Caco-2 (cell line): Measurements from ENCODE around the gene SLC25A27. TPM values are rescaled to one million over a fixed set of nuclear protein-coding genes. Genes with fewer than 3 reads are reported as not detected.
"Not testable (repeated sequence)": the region's sequence is repeated elsewhere in the genome, so short reads cannot be mapped to it uniquely, and the experiment has no call there.

Source experiments
- BruUV-seq: library from RNA; stranded (reverse); fragments of 400-500 nt; replicated peaks from 2 replicates; lab custom pipeline; 2021; lab: Mats Ljungman, UMichigan
- CTCF ChIA-PET: fragments of 300-600 bp; sonication (Branson Sonifier 250); formaldehyde crosslinking; loops from one replicate; lab custom pipeline; 2022; ENCODE audit warnings: antibody characterized with exemption; lab: Charles Lee
- POLR2A ChIA-PET: fragments of 300-600 bp; sonication (Branson Sonifier 250); formaldehyde crosslinking; loops from one replicate; lab custom pipeline; 2022; ENCODE audit warnings: antibody characterized with exemption; lab: Charles Lee
- DNase-seq, 2 experiments: peaks; one replicate each; pipeline versions ENCODE4 v3.0.0 to v3.0.0-alpha.2; 2020 to 2022
- H3K27me3 ChIP-seq: replicated peaks from 2 replicates; pipeline ENCODE4 v1.6.0; 2011; ENCODE audit warnings: low read length; ENCODE audit not compliant: control insufficient read depth, insufficient read depth
- H3K36me3 ChIP-seq: 2 replicates; pipeline ENCODE4 v1.5.1; 2011; ENCODE audit warnings: low read length; ENCODE audit not compliant: control insufficient read depth, insufficient read depth
- H3K4me1 ChIP-seq: fragments of 250-450 bp; sonication (Bioruptor Pico); 2 replicates; pipeline ENCODE4 v1.5.1; 2020; ENCODE audit warnings: mild to moderate bottlenecking
- H3K4me3 ChIP-seq: 2 replicates; pipeline ENCODE4 v1.5.1; 2011; ENCODE audit warnings: low read depth, mild to moderate bottlenecking, control low read depth, low read length
- H3K9me3 ChIP-seq: fragments of 250-450 bp; sonication (Bioruptor Pico); 2 replicates; pipeline ENCODE4 v1.5.1; 2020; ENCODE audit warnings: mild to moderate bottlenecking, moderate library complexity
- H3K27ac Mint-ChIP-seq: one replicate; pipeline ENCODE4 v1.8.0; 2022; ENCODE audit warnings: mixed read lengths; ENCODE audit not compliant: unreplicated experiment
- H3K27me3 Mint-ChIP-seq: one replicate; pipeline ENCODE4 v1.8.0; 2022; ENCODE audit warnings: mixed read lengths; ENCODE audit not compliant: insufficient read depth, unreplicated experiment
- H3K36me3 Mint-ChIP-seq: one replicate; pipeline ENCODE4 v1.8.0; 2022; ENCODE audit warnings: mild to moderate bottlenecking, mixed read lengths; ENCODE audit not compliant: insufficient read depth, unreplicated experiment
- H3K4me1 Mint-ChIP-seq: one replicate; pipeline ENCODE4 v1.8.0; 2022; ENCODE audit warnings: low read depth, mixed read lengths; ENCODE audit not compliant: unreplicated experiment
- H3K4me3 Mint-ChIP-seq: one replicate; pipeline ENCODE4 v1.8.0; 2022; ENCODE audit warnings: mild to moderate bottlenecking, moderate library complexity, mixed read lengths; ENCODE audit not compliant: unreplicated experiment
- H3K9me3 Mint-ChIP-seq: one replicate; pipeline ENCODE4 v1.8.0; 2022; ENCODE audit warnings: mixed read lengths; ENCODE audit not compliant: unreplicated experiment
- CTCF ChIP-seq, 2 experiments: fragments of 200-600 bp in 1 of 2; IDR thresholded peaks; 1 replicate in 1 of 2; 2 replicates in 1 of 2; pipeline versions ENCODE4 v1.5.1 to v1.8.0; 2011 to 2022; ENCODE audit warnings: antibody characterized with exemption in 1 of 2, control low read depth in 1 of 2, inconsistent platforms in 1 of 2, low read depth in 1 of 2, low read length in 1 of 2, mild to moderate bottlenecking in 1 of 2, moderate library complexity in 1 of 2; ENCODE audit not compliant: insufficient read depth in 1 of 2, severe bottlenecking in 1 of 2, unreplicated experiment in 1 of 2
- intact Hi-C: fragments of 100-400 bp; cut with micrococcal nuclease; formaldehyde crosslinking; loops from one replicate; pipeline ENCODE4 v1.10.0; 2022; ENCODE audit not compliant: unreplicated experiment
- total RNA-seq: library from RNA; stranded (reverse); gene quantifications from 2 replicates; pipeline ENCODE4 v1.2.3, GENCODE V29; 2022

SLC25A27 gene
- total RNA-seq, 1 experiment from 2014 or later, result 0.64 TPM

GRCh38 chr6:46638650-46639049 is 14.1 kb upstream of the SLC25A27 start:
- intact Hi-C loops, result no loop called here
- no peak for TF ChIP-seq CTCF (IDR thresholded peaks at IDR 0.05; ENCODE audit: insufficient read depth in 1 of 2, low read depth in 1 of 2, low read length in 1 of 2, severe bottlenecking in 1 of 2, unreplicated experiment in 1 of 2)
- no peak overlapping the region for H3K4me3 ChIP-seq
- ChIA-PET CTCF (no interaction called here), POLR2A (no interaction called here)
- Mint-ChIP-seq H3K27me3 (no peaks in the 10 kb centered on the region), H3K27ac (no peak overlapping the region), H3K36me3 (no peaks in the 10 kb centered on the region), H3K9me3 (no peaks in the 10 kb centered on the region), H3K4me3 (no peak overlapping the region), H3K4me1 (no peaks in the 10 kb centered on the region)
- H3K36me3 ChIP-seq, result no peaks in the 10 kb centered on the region
- H3K9me3 ChIP-seq, result no peaks in the 10 kb centered on the region
- no peaks in the 10 kb centered on the region for H3K4me1 ChIP-seq
- no peak for DNase-seq
- no TSS peak for BruUV-seq
- no peaks in the 10 kb centered on the region for H3K27me3 ChIP-seq

DNA sequence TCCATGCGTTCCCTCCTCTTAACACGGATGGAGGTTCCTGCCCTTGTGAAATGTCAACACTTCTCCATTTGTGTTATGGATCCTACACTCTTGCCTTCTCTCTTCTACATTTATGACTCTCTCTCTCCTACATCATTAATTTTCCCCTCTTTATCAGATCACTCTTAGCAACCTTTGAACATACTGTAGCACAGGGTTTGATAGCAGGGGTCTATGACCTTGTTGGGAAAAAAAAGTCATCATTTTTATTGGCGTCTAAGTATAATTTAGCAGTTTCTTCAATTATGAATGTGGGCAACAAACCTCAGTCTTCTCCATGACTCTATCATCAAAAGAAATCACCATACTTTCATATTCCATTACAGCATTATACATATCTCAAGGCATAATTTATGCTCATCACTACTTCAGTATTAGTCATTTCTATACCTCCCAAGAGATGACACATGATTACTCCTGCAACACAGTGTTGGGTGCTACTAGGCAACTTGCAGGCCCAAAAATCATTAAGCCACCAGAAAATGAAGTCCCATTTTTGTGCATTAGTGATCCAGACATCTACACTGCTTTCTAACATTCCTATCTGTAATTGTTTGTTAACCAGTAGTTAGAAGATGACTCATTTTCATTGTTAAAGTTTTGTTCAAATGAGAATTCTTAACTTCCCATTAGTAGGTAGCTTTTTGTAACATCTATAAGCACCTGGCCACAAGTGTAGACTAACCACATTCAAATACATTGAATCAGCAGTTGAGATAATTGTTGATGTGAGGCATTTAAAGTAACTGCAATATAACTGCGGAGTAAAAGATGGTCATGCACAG is 9.6 kb upstream of the SLC25A27 start:
- Histone ChIP-seq H3K27me3 (no peaks in the 10 kb centered on the region), H3K4me3 (no peak overlapping the region), H3K9me3 (no peaks in the 10 kb centered on the region), H3K4me1 (no peaks in the 10 kb centered on the region), H3K36me3 (no peaks in the 10 kb centered on the region)
- no peak for TF ChIP-seq CTCF (IDR thresholded peaks at IDR 0.05; ENCODE audit: insufficient read depth in 1 of 2, low read depth in 1 of 2, low read length in 1 of 2, severe bottlenecking in 1 of 2, unreplicated experiment in 1 of 2)
- ChIA-PET CTCF (no interaction called here), POLR2A (no interaction called here)
- no peaks in the 10 kb centered on the region for H3K4me1 Mint-ChIP-seq
- H3K27me3 Mint-ChIP-seq, result no peaks in the 10 kb centered on the region
- no peak for DNase-seq
- H3K27ac Mint-ChIP-seq, result no peak overlapping the region
- intact Hi-C loops, result no loop called here
- H3K4me3 Mint-ChIP-seq, result no peak overlapping the region
- H3K36me3 Mint-ChIP-seq, result no peaks in the 10 kb centered on the region
- no TSS peak for BruUV-seq
- H3K9me3 Mint-ChIP-seq, result no peaks in the 10 kb centered on the region

DNA sequence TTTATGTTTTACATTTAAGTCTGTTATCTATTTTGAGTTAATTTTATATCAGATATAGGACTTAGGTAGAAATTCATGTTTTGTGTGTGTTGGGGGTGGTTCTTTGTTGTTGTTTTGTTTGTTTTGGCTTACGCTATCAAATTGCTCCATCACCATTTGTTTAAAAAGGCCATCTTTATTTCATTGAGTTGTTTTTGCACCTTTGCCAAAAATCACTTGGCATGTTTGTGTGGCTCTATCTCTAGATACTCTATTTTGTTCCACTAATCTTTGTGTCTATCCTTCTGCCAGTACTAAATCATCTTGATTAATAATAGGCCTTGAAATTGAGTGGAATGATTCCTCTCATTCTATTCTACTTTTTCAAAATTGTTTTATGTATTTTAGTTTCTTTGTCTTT is 7.5 kb upstream of the SLC25A27 start:
- no peak overlapping the region for H3K4me3 Mint-ChIP-seq
- POLR2A ChIA-PET, result no interaction called here
- Histone ChIP-seq H3K4me1 (no peaks in the 10 kb centered on the region), H3K27me3 (no peaks in the 10 kb centered on the region), H3K36me3 (no peaks in the 10 kb centered on the region), H3K9me3 (no peaks in the 10 kb centered on the region), H3K4me3 (no peak overlapping the region)
- H3K9me3 Mint-ChIP-seq, result no peaks in the 10 kb centered on the region
- intact Hi-C loops, result no loop called here
- H3K4me1 Mint-ChIP-seq, result no peaks in the 10 kb centered on the region
- no peak for DNase-seq
- no peaks in the 10 kb centered on the region for H3K27me3 Mint-ChIP-seq
- no TSS peak for BruUV-seq
- no peak for TF ChIP-seq CTCF (IDR thresholded peaks at IDR 0.05; ENCODE audit: insufficient read depth in 1 of 2, low read depth in 1 of 2, low read length in 1 of 2, severe bottlenecking in 1 of 2, unreplicated experiment in 1 of 2)
- H3K36me3 Mint-ChIP-seq, result no peaks in the 10 kb centered on the region
- CTCF ChIA-PET, result no interaction called here
- no peak overlapping the region for H3K27ac Mint-ChIP-seq

DNA sequence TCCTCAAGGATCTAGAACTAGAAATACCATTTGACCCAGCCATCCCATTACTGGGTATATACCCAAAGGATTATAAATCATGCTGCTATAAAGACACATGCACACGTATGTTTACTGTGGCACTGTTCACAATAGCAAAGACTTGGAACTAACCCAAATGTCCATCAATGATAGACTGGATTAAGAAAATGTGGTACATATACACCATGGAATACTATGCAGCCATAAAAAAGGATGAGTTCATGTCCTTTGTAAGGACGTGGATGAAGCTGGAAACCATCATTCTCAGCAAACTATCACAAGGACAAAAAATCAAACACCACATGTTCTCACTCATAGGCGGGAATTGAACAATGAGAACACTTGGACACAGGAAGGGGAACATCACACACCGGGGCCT is 4.7 kb upstream of the SLC25A27 start:
- H3K4me3 ChIP-seq, H3K27ac Mint-ChIP-seq, H3K36me3 ChIP-seq, H3K27me3 ChIP-seq, intact Hi-C loops, POLR2A ChIA-PET, H3K27me3 Mint-ChIP-seq, BruUV-seq, H3K4me1 ChIP-seq, H3K4me1 Mint-ChIP-seq, CTCF ChIA-PET, H3K4me3 Mint-ChIP-seq, H3K9me3 ChIP-seq, DNase-seq, H3K9me3 Mint-ChIP-seq, H3K36me3 Mint-ChIP-seq: not testable (repeated sequence)
